Activated T-cell treated with anti-CD3 and anti-CD28 coated beads for 1 hour (primary cell): Measurements from ENCODE around the gene CDH3.
A peak's percentile ranks its signal among the peaks of the same experiment; 100 is the strongest.
"Not testable (repeated sequence)": the region's sequence is repeated elsewhere in the genome, so short reads cannot be mapped to it uniquely, and the experiment has no call there.

Source experiments
- DNase-seq: peaks from one replicate; pipeline ENCODE4 v3.0.0-alpha.2; 2020; ENCODE audit warnings: low read depth

Gene CDH3

GRCh38 chr16:68704232-68704867 is 59.2 kb downstream of the CDH3 start:
- peak; percentile 47 for DNase-seq

DNA sequence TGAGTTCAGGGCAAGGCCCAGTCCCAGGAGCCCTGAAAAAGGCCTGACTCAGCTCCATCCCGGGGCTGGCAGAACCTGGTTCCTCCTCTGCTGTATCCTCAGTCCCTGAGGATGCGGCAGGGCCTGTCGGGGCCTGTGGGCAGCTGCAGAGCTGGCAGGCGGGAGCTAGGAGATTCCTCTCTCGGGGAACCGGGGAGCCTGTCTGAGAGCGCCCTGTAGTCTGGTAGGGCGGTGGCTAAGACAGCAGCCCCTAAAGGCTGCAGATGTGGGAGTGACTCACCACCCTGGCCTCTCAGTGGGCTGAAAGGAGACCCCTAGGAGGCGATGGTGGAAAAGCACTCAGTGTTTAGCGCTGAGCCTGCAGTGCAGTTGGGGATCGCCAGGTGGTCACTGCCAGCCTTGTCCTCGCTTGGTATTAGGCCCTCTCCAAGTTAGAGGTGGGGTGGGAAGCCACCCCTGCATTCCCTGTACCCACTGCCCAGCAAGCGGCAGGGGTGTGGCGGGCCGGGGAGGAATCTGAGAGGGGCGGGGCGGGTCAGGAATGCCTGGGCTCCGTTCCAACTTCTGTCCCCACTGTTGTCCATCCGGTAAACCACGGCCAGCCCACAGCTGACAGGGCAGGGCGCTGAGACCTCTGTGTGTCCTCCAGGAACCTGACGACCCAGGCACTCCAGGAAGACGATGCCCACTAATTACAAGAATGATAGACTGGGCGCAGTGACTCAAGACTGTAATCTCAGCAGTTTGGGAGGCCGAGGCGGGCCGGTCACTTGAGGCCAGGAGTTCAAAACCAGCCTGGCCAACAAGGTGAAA is 62.4 kb downstream of the CDH3 start:
- no peak for DNase-seq

DNA sequence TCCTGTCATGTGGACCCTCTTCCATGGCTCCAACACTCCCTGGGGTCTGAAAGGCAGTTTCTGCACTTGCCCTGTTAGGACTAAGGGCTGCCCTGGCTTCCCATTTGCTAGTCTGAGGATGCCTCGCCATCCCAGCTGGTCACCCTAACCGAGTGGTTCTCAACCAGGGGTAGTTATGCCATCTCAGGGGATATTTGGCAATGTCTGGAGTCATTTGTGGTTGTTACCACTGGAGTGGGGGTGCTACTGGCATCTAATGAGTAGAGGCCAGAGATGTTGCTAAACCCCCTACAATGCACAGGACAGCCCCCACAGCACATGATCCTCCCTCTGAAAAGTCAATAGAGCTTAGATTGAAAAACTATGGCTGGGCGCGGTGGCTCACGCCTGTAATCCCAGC is 65.1 kb downstream of the CDH3 start:
- DNase-seq: no peak

DNA sequence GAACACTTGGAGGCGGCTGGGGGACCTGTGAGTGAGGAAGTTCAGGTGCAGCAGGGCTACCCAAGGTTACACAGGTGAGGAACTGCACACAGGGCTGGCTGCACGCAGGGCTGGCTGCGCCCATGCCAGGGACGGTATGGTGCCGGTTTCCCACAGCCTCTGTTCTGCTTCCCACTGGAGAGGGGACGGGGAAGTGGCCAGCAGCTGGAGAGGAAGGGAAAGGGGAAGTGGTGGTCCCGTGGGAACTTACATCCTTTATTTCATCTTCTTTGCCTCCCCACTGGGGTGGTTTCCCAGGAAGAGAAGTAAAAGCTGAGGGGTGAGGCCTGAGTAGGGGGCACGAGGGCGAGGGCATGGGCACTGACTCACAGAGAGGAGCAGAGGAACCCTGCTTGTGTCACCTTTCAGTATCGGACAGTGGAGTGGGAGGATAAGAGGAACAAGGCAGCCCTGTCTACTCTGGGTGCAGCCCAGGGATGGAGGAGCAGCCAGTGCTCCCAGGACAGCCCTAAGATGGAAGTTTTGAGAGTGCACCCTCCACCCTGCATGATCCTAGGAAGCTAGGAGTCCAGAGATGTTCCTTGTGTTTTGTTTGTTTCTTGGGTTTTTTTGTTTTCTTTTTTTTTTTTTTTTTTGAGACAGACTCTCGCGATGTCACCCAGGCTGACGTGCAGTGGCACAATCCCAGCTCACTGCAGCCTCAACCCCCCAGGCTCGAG is 66.5 kb downstream of the CDH3 start:
- DNase-seq: no peak

GRCh38 chr16:68713361-68713760 is 68.3 kb downstream of the CDH3 start:
- DNase-seq: no peak

DNA sequence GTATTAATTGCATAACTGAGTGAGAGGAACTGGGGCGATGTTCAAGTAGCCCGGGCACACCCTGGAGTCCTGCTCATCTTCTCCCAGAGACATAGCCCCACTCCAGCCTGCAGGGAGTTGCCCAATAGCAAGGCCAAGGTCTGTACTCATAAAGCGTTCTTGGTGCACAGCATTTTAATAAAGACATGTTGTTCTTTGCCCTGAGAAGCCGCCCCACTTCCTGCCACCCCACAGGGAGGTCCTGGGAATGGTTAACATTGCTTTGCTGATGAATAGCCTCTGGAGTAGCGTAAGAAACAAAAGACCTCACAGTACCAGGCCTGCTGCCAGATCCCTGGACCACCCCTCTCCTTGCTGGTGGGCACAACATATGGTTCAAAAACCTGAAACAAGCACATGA is 70.4 kb downstream of the CDH3 start:
- DNase-seq: no peak

DNA sequence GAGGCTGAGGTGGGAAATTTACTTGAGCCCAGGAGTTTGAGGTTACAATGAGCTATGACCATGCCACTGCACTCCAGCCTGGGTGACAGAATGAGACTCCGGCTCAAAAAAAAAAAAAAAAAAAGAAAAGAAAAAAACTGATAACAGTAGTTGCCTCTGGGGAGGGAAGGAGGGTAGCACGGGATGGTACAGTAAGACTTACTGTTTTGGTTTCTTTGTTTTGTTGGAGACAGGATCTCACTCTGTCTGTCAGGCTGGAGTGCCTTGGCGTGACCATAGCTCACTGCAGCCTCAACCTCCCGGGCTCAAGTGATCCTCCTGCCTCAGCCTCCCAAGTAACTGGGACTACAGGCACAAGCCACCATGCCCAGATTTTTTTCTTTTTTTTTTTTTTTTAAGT is 71.4 kb downstream of the CDH3 start:
- DNase-seq: not testable (repeated sequence)

- no peak for DNase-seq
Observed at GRCh38 chr16:68717684-68718083, 72.6 kb downstream of the CDH3 start.

DNA sequence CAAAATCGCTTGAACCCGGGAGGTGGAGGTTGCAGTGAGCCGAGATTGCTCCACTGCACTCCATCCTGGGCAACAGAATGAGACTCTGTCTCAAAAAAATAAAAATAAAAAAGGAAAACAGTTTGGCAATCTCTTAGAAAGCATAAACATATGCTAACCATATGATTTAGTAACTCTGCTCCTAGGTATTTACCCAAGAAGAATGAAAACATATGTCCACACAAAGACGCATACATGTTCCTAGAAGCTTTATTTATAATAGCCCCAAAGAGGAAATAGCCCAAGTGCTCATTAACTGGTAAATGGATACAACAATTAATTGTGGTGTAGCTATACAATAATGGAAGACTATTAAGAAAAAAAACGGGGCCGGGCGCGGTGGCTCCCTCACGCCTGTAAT is 73.5 kb downstream of the CDH3 start:
- no peak for DNase-seq

DNA sequence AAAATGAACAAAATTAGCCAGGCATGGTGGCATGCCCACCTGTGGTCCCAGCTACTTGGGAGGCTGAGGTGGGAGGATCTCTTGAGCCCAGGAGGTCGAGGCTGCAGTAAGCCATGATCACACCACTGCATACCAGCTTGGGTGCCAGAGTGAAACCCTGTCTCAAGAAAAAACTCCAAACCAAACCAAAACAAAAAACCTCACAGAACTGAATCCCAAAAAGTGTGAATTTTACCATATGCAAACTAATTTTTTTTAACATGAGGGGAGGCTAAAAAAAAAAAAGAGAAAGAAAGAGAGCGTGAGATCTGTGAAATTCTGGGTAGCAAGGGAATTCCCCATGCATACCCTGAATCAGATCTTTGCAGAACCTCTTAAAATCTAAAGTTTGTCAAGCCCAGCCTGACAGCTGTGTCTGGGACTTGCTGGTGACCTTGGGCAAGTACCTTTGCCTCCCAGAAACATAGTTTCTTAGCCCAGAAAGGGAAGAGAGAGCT is 74.9 kb downstream of the CDH3 start:
- DNase-seq: no peak

- no peak for DNase-seq
Observed at GRCh38 chr16:68722119-68723024, 77.3 kb downstream of the CDH3 start.

DNA sequence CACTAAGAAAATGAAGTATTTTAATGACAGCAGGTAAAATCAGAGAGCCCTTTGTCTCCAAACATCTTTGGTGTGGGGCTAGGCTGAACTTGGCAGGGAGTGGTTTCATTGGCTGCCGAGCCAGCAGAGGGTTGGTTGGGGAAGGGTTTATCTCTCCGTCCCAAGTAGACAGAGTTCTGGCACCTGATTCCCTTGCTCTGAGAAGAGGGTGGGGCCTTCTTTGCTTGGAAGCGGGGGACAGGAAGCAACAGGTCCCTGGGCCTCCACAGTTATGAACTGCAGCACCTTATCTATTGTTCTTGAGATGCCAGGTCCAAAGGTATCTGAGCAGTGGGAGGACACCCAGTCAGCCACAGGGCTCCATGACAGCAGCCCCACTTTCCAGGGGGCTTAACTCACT is 79.7 kb downstream of the CDH3 start:
- no peak for DNase-seq

DNA sequence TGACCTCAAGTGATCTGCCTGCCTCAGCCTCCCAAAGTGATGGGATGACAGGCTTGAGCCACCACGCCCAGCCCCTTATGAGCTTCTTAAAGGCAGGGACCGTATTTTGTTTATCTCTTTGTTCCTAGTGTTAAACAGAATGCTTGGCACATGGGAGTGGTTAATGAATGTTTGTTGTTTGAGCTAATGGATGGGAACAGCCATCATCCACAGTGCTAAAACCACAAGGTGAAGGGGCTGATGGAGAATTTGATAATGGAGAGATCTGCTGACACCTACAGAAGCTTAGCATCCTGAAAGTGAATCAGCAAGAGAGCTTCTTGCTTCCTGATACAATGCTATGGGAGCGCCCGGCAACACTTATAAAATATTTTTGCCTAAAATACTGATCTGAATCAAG is 83.4 kb downstream of the CDH3 start:
- DNase-seq: no peak

DNA sequence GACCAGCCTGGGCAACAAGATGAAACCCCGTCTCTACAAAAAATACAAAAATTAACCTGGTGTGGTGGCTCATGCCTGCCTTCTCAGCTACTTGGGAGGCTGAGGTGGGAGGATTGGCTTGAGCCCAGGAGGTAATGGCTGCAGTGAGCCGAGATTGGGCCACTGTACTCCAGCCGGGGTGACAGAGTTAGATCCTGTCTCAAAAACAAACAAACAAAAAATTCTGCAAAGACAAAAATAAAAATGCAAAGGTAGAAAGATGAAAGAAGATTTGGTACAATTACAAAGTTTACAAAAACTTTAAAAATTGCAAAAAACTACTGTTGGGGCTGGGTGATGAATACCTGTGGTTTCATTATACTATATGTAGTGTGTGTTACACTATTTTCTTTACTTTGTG is 86.5 kb downstream of the CDH3 start:
- no peak for DNase-seq

- no peak for DNase-seq
Observed at GRCh38 chr16:68732042-68732680, 87.1 kb downstream of the CDH3 start.

- no peak for DNase-seq
Observed at GRCh38 chr16:68732741-68733399, 87.8 kb downstream of the CDH3 start.

DNA sequence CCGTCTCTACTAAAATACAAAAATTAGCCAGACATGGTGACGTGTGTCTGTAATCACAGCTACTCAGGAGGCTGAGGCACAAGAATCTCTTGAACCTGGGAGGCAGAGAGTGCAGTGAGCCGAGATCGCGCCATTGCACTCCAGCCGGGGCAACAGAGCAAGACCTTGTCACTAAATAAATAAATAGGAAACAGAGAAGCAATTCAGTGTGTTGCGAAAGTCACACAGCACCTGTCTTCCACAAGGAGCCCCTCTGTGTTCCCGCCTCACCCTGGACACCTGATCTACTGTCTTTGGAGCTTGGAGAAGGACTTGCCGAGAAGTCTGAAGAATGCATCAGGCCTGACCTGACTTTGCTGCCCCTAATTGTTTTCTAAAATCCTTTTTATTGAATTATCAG is 88.5 kb downstream of the CDH3 start:
- no peak for DNase-seq

DNA sequence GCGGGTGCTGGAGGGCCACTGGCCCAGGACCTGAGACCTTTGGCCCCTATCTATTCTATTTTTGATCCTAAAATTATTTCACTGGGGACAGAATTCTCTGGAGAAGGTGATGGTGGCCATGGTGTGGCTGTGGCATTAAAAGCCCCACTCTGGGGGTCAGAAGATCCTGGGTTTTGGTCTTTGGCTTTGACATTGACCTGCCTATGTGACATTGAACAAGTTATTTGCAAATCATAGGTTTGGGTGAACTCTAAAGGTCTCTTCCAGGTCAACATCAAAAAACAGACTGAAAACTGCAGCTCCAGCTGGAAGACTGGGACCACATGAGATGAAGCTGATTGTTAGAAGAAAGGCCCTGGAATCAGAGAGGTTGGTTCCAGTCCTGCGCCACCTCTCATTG is 89.7 kb downstream of the CDH3 start:
- DNase-seq: no peak

GRCh38 chr16:68736561-68736960 is 91.5 kb downstream of the CDH3 start:
- DNase-seq: no peak

DNA sequence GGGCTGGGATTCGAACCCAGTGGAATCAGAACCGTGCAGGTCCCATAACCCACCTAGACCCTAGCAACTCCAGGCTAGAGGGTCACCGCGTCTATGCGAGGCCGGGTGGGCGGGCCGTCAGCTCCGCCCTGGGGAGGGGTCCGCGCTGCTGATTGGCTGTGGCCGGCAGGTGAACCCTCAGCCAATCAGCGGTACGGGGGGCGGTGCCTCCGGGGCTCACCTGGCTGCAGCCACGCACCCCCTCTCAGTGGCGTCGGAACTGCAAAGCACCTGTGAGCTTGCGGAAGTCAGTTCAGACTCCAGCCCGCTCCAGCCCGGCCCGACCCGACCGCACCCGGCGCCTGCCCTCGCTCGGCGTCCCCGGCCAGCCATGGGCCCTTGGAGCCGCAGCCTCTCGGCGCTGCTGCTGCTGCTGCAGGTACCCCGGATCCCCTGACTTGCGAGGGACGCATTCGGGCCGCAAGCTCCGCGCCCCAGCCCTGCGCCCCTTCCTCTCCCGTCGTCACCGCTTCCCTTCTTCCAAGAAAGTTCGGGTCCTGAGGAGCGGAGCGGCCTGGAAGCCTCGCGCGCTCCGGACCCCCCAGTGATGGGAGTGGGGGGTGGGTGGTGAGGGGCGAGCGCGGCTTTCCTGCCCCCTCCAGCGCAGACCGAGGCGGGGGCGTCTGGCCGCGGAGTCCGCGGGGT is 92.1 kb downstream of the CDH3 start, which contains the start of gene CDH1:
CDH1 (plus strand) TSS at position 247 of the 684 bp plus-strand sequence; CDS start at position 371, 124 bp downstream.
- DNase-seq: peak; percentile 16
